Lower leg skin (tissue), 3 donors: ENCODE measurements around the gene COMMD1.

Experiments
- POLR2A ChIP-seq, 2 donors: fragments of 450-650 bp; IDR thresholded peaks; one replicate each; pipeline ENCODE4 v1.6.1; 2016 to 2017; ENCODE audit warnings: antibody characterized with exemption in 2 of 2, mild to moderate bottlenecking in 1 of 2, moderate library complexity in 1 of 2
- TF ChIP-seq, protein P1 (sequence below), 3 donors: fragments of 450-650 bp; IDR thresholded peaks; one replicate each; pipeline ENCODE4 v1.5.1; 2016; ENCODE audit warnings: antibody characterized with exemption in 3 of 3, mild to moderate bottlenecking in 3 of 3, moderate library complexity in 2 of 3

DNA sequence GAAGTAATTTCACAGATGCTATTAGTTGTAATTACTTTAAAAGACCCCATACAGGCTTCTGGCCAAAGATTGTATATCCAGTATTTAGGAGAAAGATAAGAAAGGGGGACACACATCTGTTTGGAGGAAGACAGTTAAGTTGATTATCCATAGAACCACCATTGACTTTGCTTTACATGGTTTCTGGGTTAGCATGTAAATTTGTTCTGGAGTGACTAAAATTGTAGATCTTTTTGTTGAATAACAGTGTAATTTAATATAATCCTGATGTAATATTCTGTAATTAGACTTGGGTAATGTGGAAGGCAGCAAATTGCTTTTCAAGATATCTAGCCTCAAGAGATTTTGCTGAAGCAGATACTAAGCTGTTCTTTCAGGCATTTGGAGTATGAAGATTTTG lies 17.2 kb downstream of the COMMD1 start:
- TF ChIP-seq, protein P1, sequence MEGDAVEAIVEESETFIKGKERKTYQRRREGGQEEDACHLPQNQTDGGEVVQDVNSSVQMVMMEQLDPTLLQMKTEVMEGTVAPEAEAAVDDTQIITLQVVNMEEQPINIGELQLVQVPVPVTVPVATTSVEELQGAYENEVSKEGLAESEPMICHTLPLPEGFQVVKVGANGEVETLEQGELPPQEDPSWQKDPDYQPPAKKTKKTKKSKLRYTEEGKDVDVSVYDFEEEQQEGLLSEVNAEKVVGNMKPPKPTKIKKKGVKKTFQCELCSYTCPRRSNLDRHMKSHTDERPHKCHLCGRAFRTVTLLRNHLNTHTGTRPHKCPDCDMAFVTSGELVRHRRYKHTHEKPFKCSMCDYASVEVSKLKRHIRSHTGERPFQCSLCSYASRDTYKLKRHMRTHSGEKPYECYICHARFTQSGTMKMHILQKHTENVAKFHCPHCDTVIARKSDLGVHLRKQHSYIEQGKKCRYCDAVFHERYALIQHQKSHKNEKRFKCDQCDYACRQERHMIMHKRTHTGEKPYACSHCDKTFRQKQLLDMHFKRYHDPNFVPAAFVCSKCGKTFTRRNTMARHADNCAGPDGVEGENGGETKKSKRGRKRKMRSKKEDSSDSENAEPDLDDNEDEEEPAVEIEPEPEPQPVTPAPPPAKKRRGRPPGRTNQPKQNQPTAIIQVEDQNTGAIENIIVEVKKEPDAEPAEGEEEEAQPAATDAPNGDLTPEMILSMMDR (IDR thresholded peaks at IDR 0.05), result no peak
- no peak for TF ChIP-seq POLR2A (IDR thresholded peaks at IDR 0.05)
